Endothelial cell of umbilical vein (primary cell): ENCODE results near the gene MRPS6. TPM values are rescaled to one million over a fixed set of nuclear protein-coding genes. Genes with fewer than 3 reads are reported as not detected.

Source experiments
- BruUV-seq: library from RNA; stranded (reverse); fragments of 400-500 nt; replicated peaks from 2 replicates; lab custom pipeline; 2021; lab: Mats Ljungman, UMichigan
- CTCF ChIA-PET: fragments of 300-600, 350-600 bp; sonication (Branson Sonifier 250); formaldehyde crosslinking; loops from one replicate; lab custom pipeline; 2021; ENCODE audit warnings: antibody characterized with exemption, inconsistent platforms; lab: Charles Lee
- POLR2A ChIA-PET: fragments of 300-600, 350-600 bp; sonication (Branson Sonifier 250); formaldehyde crosslinking; loops from one replicate; lab custom pipeline; 2021; ENCODE audit warnings: antibody characterized with exemption, inconsistent platforms; lab: Charles Lee
- DNase-seq: peaks from one replicate; pipeline ENCODE4 v3.0.0-alpha.2; 2011; ENCODE audit warnings: low read depth, low spot score
- FAIRE-seq: peaks from 2 replicates; lab custom pipeline; 2011; peaks lifted over from hg19 to GRCh38; lab: Jason Lieb, UNC
- H2AFZ ChIP-seq: 2 replicates; pipeline ENCODE4 v1.6.0; 2012; ENCODE audit warnings: low read depth, low read length, control low read depth, inconsistent platforms
- H3K27ac ChIP-seq: 2 replicates; pipeline ENCODE4 v1.5.1; 2011; ENCODE audit warnings: low read depth, mild to moderate bottlenecking, control low read depth, low read length, moderate library complexity; ENCODE audit not compliant: insufficient read depth
- H3K27me3 ChIP-seq, 2 experiments: 2 replicates each; pipeline versions ENCODE4 v1.6.0 to v1.6.1; 2011; ENCODE audit warnings: low read length in 2 of 2, mixed read lengths in 1 of 2; ENCODE audit not compliant: control insufficient read depth in 2 of 2, insufficient read depth in 2 of 2
- H3K36me3 ChIP-seq, 2 experiments: 2 replicates in 1 of 2; 3 replicates in 1 of 2; pipeline ENCODE4 v1.5.1; 2011; ENCODE audit warnings: low read length in 2 of 2, mild to moderate bottlenecking in 1 of 2, moderate library complexity in 1 of 2; ENCODE audit not compliant: control insufficient read depth in 2 of 2, insufficient read depth in 2 of 2; ENCODE audit errors: extremely low read depth in 1 of 2
- H3K4me1 ChIP-seq: 3 replicates; pipeline ENCODE4 v1.5.1; 2011; ENCODE audit warnings: mild to moderate bottlenecking, low read length; ENCODE audit not compliant: control insufficient read depth, insufficient read depth; ENCODE audit errors: extremely low read depth
- H3K4me2 ChIP-seq: 2 replicates; pipeline ENCODE4 v1.6.1; 2011; ENCODE audit warnings: low read length, control low read depth, mixed read lengths; ENCODE audit not compliant: insufficient read depth
- H3K4me3 ChIP-seq, 3 experiments: fragments of 200-600 bp in 1 of 3; sonication (generic), shearing (Covaris generic) in 1 of 3; replicated peaks in 1 of 3; 2 replicates each; pipeline ENCODE4 v1.5.1; 2011 to 2016; ENCODE audit warnings: control low read depth in 3 of 3, low read length in 3 of 3, mild to moderate bottlenecking in 2 of 3, inconsistent platforms in 1 of 3, low read depth in 1 of 3, moderate library complexity in 1 of 3; ENCODE audit not compliant: insufficient read depth in 1 of 3
- H3K79me2 ChIP-seq: 2 replicates; pipeline ENCODE4 v1.6.0; 2012; ENCODE audit warnings: low read length, inconsistent platforms; ENCODE audit not compliant: control insufficient read depth, insufficient read depth
- H3K9ac ChIP-seq: replicated peaks from 2 replicates; pipeline ENCODE3; 2011; ENCODE audit warnings: low read length, control low read depth; ENCODE audit not compliant: insufficient read depth; ENCODE audit errors: extremely low read depth
- H3K9me1 ChIP-seq: replicated peaks from 3 replicates; pipeline ENCODE4 v1.6.0; 2011; ENCODE audit warnings: mild to moderate bottlenecking, low read length; ENCODE audit not compliant: control insufficient read depth, insufficient read depth; ENCODE audit errors: extremely low read depth
- H3K9me3 ChIP-seq: replicated peaks from 2 replicates; pipeline ENCODE4 v1.5.1; 2012; ENCODE audit warnings: low read length, inconsistent platforms; ENCODE audit not compliant: control insufficient read depth, insufficient read depth
- H4K20me1 ChIP-seq: replicated peaks from 2 replicates; pipeline ENCODE3; 2011; ENCODE audit warnings: mild to moderate bottlenecking, low read length; ENCODE audit not compliant: control insufficient read depth, insufficient read depth; ENCODE audit errors: extremely low read depth
- EZH2 ChIP-seq: IDR thresholded peaks from 2 replicates; pipeline ENCODE4 v1.6.1; 2012; ENCODE audit warnings: borderline replicate concordance, low read depth, mild to moderate bottlenecking, moderate library complexity, low read length, inconsistent platforms; ENCODE audit not compliant: severe bottlenecking
- FOS ChIP-seq: IDR thresholded peaks from 2 replicates; pipeline ENCODE4 v1.6.1; 2011; ENCODE audit warnings: mild to moderate bottlenecking, low read length, moderate library complexity, borderline replicate concordance; ENCODE audit not compliant: insufficient read depth
- GATA2 ChIP-seq: IDR thresholded peaks from 2 replicates; pipeline ENCODE4 v1.7.0; 2011; ENCODE audit warnings: low read depth, mild to moderate bottlenecking, moderate library complexity, mixed read lengths, low read length; ENCODE audit not compliant: insufficient read length, insufficient read depth
- JUN ChIP-seq: IDR thresholded peaks from 2 replicates; pipeline ENCODE4 v1.6.1; 2011; ENCODE audit warnings: borderline replicate concordance, low read depth; ENCODE audit not compliant: insufficient read length, insufficient read depth
- MAX ChIP-seq: IDR thresholded peaks from 2 replicates; pipeline ENCODE4 v1.6.1; 2011; ENCODE audit not compliant: insufficient read depth, insufficient read length
- MYC ChIP-seq: IDR thresholded peaks from one replicate; pipeline ENCODE4 v1.6.1; 2011; ENCODE audit warnings: mild to moderate bottlenecking, low read depth, low read length
- POLR2A ChIP-seq: IDR thresholded peaks from 2 replicates; pipeline ENCODE4 v1.6.1; 2012; ENCODE audit warnings: low read depth, mild to moderate bottlenecking, control low read depth, low read length
- POLR2AphosphoS5 ChIP-seq: IDR thresholded peaks from 2 replicates; pipeline ENCODE4 v1.6.1; 2012; ENCODE audit warnings: low read depth, mild to moderate bottlenecking, control low read depth, low read length, moderate library complexity; ENCODE audit not compliant: insufficient read depth
- dilution Hi-C: fragments of 300-500 bp; cut with MboI; formaldehyde crosslinking; loops from one replicate; pipeline ENCODE4 v1.15.0; 2019; ENCODE audit warnings: low sequenced_read_pairs; ENCODE audit not compliant: extremely low pct_ligation_motif_present
- intact Hi-C: fragments of 100-400 bp; cut with micrococcal nuclease; formaldehyde crosslinking; loops from one replicate; pipeline ENCODE4 v1.10.0; 2022
- polyA plus RNA-seq, 4 experiments: library from polyadenylated mRNA; depleted of rRNA in 3 of 4; stranded (reverse) in 3 of 4; unstranded in 1 of 4; fragments of >200 nt; gene quantifications; 2 replicates each; pipeline versions ENCODE4 v1.2.1 to v1.2.3, GENCODE V29; 2011 to 2012; ENCODE audit warnings: missing spikeins in 1 of 4
- total RNA-seq: library from RNA; stranded (reverse); gene quantifications from 2 replicates; pipeline ENCODE4 v1.2.3, GENCODE V29; 2021
- TF ChIP-seq, protein P1 (sequence below), 2 donors: IDR thresholded peaks; 1 replicate in 1 of 2; 2 replicates in 1 of 2; pipeline ENCODE4 v1.5.1; 2011; ENCODE audit warnings: low read length in 2 of 2, mild to moderate bottlenecking in 2 of 2, moderate library complexity in 2 of 2, control low read depth in 1 of 2, inconsistent platforms in 1 of 2, low read depth in 1 of 2; ENCODE audit not compliant: insufficient read depth in 1 of 2; ENCODE audit errors: extremely low read depth in 1 of 2

Gene MRPS6
- total and polyA plus RNA-seq, 2 donors (not counting 3 experiments of a cell fraction or from before 2014, with no cell fraction given): 19.8 to 37.2 TPM

GRCh38 chr21:34180407-34180806 lies 107.0 kb downstream of the MRPS6 start:
- TF ChIP-seq MYC: no peak
- TF ChIP-seq FOS: no peak
- no peak for TF ChIP-seq POLR2AphosphoS5
- no peak for TF ChIP-seq JUN
- no peak for TF ChIP-seq EZH2
- no peak for TF ChIP-seq POLR2A
- no peak for TF ChIP-seq GATA2
- TF ChIP-seq MAX: no peak
- TF ChIP-seq, protein P1, sequence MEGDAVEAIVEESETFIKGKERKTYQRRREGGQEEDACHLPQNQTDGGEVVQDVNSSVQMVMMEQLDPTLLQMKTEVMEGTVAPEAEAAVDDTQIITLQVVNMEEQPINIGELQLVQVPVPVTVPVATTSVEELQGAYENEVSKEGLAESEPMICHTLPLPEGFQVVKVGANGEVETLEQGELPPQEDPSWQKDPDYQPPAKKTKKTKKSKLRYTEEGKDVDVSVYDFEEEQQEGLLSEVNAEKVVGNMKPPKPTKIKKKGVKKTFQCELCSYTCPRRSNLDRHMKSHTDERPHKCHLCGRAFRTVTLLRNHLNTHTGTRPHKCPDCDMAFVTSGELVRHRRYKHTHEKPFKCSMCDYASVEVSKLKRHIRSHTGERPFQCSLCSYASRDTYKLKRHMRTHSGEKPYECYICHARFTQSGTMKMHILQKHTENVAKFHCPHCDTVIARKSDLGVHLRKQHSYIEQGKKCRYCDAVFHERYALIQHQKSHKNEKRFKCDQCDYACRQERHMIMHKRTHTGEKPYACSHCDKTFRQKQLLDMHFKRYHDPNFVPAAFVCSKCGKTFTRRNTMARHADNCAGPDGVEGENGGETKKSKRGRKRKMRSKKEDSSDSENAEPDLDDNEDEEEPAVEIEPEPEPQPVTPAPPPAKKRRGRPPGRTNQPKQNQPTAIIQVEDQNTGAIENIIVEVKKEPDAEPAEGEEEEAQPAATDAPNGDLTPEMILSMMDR (IDR thresholded peaks at IDR 0.05; ENCODE audit: extremely low read depth in 1 of 2, insufficient read depth in 1 of 2, low read depth in 1 of 2, low read length in 2 of 2): no peak
- H4K20me1 ChIP-seq: no peaks in the 10 kb centered on the region
- no peaks in the 10 kb centered on the region for H3K9me3 ChIP-seq
- dilution Hi-C loops (no loop called here), intact Hi-C loops (no loop called here)
- H3K79me2 ChIP-seq: no peaks in the 10 kb centered on the region
- POLR2A ChIA-PET: no interaction called here
- peaks cover 5 to 15% of the 10 kb centered on the region in 2 experiments for H3K27me3 ChIP-seq
- CTCF ChIA-PET: no interaction called here
- no peak overlapping the region for H3K27ac ChIP-seq
- H3K4me1 ChIP-seq: no peaks in the 10 kb centered on the region
- H3K36me3 ChIP-seq: no peaks in the 10 kb centered on the region
- H2AFZ ChIP-seq: no peak overlapping the region
- BruUV-seq: no TSS peak
- H3K9ac ChIP-seq: no peak overlapping the region
- no peaks in the 10 kb centered on the region for H3K9me1 ChIP-seq
- no peak for FAIRE-seq
- DNase-seq: no peak
- no peak overlapping the region for H3K4me2 ChIP-seq
- no peak overlapping the region for H3K4me3 ChIP-seq
